Ureter (tissue), 1 donor: Measurements from ENCODE around the gene MYO3A. TPM values are rescaled to one million over a fixed set of nuclear protein-coding genes. Genes with fewer than 3 reads are reported as not detected.
"Not testable (repeated sequence)": the region's sequence is repeated elsewhere in the genome, so short reads cannot be mapped to it uniquely, and the experiment has no call there.

Source experiments
- DNase-seq: peaks from one replicate; pipeline ENCODE4 v3.0.0-alpha.2; 2020; ENCODE audit warnings: low spot score
- total RNA-seq: library from RNA; stranded (reverse); gene quantifications from one replicate; pipeline ENCODE4 v1.2.4, GENCODE V29; 2023
- donor health status: DM: yes; HTN: yes; CAD: no.

Gene MYO3A
- total RNA-seq, 1 donor from 2014 or later: 0.70 TPM

DNA sequence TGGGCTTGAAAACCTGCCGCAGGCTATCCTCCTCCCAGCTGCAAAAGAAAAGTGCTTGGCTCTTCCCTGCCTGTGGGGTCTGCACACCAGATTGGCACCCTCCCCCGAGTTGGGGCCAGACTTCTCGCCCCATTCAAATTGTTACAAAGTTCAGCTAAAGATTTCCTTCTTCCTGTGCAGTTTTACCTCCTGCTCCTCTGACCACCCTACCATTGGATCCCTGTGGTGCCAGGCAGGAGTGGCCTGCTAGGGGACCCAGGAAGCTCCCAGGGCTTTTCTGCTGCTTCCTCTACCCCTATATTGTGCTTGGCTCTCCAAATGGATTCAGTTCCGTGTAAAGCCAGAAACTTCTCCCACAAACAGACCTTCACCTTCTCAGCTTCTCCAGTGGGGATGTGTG lies 147.4 kb downstream of the MYO3A start:
- DNase-seq: no peak

DNA sequence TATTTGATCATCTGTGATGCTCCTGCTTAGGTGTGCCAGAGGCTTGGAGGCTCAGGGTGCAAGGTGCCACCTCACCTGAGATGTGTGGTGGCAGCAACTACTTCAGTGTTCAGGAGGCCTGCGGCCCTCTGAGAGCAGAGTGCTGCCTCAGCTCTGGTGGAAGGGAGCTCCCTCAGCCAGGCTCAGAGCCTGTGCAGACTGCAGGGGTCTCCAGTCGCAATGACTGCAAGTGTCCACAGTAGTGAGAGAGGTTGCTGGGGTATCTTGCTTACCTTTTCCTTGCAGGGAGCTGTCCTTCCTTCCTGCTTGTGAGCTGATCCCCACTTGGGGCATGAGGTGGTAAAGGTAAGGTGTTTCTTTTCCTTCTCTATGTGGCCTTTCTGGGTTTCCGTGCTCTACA lies 151.5 kb downstream of the MYO3A start:
- no peak for DNase-seq

DNA sequence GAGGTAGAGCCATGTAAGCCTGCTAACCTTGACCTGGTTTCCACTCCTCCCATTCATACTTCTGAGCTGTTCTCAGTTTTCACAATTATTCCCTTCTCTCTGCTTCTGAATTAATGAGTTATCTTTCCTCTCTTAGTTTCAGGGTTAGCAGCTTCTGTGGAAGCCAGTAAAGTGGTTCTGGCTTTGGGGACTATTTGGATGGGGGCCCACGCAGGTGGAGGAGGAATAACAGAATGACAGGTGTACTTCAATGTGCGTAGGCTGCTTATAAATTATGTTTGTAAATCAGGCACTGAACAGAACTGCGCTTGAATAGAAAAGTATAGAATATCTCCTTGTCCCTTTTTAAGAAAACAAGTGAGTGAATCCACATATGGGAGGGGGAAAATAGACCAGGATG lies 153.6 kb downstream of the MYO3A start:
- no peak for DNase-seq

DNA sequence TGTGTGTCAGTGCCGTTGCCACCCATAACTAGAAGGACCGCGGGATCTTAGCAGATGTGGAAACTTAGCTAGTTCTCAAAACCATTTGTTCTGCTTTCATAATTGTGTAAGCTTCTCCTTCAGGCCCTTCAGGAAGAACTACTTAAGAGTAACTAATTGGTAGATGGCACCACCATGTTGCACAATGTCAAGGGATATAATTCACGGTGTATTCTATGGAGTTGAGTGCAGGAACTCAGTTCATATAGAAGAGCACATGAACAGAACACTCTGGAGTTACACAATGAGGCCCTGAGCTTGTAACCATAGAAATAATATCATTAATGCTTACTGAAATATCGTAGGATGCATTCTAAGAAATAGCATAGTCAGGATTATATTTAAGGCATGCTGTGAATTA lies 156.0 kb downstream of the MYO3A start:
- DNase-seq: no peak

DNA sequence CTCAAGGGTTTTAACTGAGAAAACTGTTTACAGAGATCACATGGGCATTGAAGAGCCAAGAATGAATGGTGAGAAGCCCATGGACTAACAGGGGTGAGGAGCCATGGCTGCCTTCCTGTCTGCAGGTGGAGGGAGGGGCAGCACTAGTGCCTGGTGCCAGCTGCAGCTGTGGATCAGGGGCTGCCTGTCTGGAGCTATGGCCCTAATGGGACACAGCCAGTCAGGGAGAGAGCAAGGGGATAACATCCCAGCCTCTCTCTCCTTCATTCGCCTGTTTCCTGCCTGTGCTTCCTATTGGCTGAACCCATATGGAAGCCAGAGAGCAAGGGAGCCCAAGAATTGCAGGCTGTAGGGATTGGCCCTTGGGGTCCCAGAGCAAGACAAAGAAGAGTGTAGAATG lies 156.7 kb downstream of the MYO3A start:
- DNase-seq: no peak

DNA sequence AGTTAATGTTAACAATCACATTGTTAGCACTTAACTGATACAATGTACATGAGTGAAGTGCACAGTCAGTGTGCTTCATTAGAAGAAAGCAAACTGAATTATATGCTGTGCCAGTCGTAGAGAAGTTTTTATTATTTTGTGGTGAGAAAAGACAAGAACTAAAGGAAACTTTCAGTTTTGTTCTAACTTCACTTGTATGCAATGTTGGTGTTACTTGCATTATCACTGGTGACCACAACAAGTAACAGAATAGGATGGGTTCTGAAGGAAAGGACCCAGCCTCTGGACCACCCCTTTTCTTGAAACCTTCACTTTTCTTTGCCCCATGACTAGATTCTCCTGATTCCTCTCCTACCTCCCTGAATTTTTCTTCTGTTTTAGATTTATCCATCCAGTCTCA lies 159.2 kb downstream of the MYO3A start:
- DNase-seq: no peak

DNA sequence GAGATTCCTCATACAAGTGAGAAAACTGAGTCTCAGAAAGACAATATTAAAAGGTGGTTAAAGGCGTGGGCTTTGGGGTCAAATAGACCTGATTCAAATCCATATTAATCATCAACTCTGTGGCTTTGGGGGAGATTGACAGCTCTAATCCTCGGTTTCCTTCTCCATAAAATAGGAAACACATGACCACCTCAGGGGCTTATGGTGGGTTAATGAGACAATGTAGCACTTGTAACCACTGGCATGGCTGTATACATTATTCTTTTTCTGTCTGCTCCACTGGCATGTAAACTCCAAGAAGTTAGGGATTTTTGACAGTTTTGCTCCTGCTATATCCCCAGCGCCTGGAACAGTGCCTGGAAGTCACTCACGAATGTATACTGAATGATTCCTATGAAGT lies 161.8 kb downstream of the MYO3A start:
- DNase-seq: no peak

DNA sequence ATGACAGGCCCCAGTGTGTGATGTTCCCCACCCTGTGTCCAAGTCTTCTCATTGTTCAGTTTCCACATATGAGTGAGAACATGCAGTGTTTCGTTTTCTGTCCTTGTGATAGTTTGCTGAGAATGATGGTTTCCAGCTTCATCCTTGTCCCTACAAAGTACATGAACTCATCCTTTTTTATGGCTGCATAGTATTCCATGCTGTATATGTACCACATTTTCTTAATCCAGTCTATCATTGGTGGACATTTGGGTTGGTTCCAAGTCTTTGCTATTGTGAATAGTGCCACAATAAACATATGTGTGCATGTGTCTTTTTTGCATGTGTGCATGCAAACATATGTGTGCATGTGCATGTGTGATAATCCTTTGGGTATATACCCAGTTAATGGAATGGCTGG lies 163.5 kb downstream of the MYO3A start:
- DNase-seq: not testable (repeated sequence)

DNA sequence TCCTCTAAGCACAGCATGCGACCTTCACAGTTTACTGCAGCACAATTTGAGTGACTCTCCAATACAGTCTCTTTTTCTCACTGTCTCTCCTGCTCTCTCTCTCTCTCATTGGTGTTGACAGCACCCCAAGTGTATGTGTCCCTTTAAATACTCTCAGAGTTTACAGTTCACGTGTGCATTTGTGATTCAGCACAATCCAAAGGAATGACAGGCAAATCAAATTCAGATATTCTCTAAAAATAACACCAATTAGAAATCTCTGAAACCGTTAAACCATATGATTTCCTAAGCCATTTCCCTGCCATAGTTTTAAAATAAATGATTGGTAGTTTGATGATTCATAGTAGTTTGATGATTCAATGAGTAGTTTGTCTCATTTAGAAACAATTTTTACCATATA lies 178.5 kb downstream of the MYO3A start:
- no peak for DNase-seq

DNA sequence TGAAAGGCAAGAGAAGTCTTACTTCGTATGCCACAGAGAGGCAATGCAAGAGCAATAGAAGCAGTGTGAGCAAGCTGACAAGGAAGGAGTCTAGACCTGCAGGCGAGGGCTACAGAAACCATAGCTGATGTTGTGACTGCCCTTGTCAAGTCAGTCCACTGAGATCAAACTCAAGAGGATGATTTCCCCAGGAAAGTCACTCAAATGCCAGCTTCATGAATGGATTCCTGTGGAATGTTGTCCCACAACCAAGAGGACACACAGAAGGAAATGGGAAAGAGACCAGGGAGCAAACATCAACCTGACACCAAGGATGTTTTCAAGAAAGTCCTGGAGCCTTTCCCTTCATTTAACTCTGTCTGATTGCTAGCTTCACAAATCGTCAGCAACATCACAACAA lies 204.6 kb downstream of the MYO3A start:
- no peak for DNase-seq

DNA sequence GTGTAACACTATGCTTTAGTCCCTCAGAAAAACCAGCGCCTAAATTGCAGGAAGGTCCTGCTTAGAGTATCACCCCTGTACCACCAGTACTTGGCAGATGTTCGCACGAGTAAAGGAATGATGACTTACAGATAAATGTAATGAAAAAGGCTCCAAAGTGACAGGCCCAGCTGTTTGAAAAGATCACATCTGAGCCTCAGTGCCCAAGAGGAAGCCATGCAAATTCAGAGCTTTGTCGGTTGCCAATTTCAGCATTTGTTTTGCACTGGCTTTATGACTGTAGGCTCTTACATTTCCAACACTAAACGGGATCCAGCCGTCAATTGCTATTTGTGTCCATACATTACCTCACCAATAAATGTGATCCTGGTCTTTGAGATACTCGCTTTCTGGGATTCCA lies 222.0 kb downstream of the MYO3A start:
- no peak for DNase-seq

DNA sequence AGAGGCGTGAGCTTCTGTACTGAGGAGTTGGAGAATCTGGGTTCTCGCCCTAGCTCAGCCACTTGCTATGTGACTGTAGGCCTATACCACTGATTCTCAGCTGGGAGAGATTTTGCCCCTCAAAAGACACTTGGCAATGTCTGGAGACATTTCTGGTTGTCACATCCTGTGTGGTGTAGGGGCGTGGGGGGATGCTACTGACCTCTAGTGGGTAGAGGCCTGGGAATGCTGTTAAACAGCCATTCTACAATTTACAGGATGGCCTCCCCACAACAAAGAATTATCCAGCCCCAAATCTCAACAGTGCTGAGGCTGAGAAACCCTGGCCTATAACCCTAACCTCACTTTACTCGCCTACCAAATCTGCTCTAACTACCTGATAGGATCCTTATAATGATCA lies 223.7 kb downstream of the MYO3A start:
- no peak for DNase-seq

DNA sequence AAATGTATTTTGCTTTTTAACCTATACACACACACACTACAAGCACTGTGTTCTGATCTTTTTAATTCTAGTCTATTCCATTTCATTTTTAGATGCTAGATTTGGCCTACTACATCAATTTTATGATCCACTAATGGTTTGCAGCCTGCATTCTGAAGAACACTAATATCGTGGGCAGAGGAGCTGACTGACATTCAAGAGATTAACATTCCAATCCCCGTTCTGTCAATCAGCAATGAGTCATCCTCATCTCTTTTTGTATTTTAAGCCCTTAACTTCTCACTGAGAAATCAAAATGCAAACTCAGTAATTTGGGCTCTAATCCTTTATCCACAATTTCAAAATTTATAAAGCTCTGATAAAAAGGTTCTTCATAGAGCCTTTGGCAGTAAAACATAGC lies 235.4 kb downstream of the MYO3A start:
- no peak for DNase-seq

DNA sequence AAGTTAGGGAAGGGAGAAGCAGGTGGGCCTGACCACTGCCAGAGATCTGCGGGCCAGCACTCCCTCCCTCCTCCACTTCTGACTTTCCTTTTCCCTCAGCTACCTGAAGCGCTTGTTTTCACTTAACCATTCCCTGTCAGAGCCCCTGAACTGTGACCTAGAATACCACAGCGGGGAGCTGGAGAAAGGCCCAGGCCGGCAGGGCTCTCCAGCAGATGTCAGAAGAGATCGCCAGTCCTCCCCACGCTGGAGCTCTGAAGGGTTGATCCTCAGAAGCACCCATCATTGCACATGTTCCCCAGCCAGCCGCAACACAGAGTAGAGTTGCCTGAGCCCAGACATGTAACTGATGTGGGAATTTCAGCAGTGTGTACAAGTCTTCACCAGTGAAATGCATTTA lies 238.1 kb downstream of the MYO3A start:
- no peak for DNase-seq

DNA sequence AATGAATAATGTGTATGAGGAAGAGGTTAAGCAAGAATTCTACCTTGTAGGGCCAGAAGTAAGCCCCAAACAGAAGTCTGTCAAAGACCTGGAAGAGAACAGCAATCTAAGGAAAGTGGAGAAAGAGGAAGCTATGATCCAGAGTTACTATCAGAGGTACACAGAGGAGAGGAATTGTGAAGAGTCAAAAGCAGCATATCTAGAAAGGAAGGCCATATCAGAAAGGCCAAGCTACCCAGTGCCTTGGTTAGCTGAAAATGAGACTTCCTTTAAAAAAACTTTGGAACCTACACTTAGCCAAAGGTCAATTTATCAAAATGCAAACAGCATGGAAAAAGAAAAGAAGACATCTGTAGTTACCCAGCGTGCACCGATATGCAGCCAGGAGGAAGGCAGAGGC lies 239.8 kb downstream of the MYO3A start:
- no peak for DNase-seq

DNA sequence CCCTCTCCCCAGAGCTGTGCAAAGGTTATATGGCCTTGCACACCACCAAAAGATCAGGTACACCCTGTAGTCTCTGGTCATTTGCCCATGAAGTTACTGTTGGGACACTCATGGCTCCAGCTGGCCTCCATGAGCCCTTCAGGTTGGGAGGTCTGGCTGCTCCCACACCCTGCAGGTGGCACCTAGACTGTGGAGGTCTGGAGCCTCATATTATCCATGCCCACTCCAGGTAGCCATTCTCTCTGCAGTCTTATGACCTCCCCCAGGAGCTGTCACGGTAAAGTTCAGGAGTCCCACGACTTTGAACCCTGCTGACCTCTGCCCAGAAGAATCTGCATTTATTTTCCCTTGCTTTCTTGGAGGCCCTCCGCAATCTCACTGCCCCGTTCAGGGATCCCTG lies 243.3 kb downstream of the MYO3A start:
- no peak for DNase-seq

DNA sequence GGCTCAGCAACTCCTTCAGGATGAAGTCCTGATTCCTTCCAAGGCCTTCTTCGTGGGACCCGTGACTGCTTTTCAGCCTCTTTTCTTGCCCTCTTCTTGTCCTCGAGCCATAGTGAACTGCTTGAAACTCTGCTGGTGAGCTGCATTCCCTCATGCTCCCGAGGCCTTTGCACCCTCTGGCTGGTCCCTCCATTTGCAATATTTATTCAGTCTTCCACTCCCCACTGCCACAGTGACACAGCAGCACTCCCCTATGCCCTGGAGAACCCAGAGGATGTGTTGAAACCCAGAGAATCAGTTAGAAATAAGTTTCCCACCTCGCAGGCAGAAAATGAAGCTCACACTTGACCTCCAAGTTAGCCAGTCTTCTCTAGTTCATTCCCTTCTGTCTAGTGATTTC lies 260.2 kb downstream of the MYO3A start:
- no peak for DNase-seq

DNA sequence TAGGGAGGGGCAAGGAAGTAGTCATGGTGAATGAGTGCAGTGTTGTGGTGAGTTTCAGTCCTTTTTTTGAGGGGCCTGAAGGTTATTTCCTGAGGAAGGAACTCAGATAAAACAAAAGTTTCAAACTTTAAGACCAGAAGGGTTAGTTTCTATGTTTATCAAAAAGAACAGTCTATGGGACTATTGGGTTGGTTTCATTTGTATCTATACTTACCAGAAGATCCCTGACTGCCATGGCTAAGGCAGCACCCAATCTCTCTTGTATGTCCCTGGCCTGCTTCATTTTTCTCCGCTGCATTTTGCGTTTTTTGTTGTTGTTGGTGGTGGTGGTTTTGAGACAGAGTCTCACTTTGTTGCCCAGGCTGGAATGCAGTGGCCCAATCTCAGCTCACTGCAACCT lies 263.2 kb downstream of the MYO3A start:
- DNase-seq: no peak

DNA sequence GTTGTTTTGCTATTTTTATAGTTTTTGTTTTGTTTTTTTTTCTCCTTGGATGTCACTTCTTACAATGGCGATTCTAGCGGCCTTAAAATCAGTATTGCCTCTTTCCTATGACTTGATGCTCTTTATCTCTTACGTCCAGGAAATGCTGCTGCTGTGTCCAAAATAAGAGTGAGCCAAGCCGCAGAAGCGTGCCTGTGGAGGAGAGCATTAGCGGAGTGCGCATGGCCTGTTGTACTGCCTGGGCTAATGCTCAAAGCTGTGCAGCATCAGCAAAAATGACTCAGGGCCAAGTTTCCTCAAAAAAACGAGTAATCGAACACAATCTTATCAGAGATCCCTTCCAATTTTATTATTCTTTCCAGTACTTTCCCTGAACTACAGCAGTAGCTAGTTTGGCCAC lies 264.1 kb downstream of the MYO3A start:
- no peak for DNase-seq

DNA sequence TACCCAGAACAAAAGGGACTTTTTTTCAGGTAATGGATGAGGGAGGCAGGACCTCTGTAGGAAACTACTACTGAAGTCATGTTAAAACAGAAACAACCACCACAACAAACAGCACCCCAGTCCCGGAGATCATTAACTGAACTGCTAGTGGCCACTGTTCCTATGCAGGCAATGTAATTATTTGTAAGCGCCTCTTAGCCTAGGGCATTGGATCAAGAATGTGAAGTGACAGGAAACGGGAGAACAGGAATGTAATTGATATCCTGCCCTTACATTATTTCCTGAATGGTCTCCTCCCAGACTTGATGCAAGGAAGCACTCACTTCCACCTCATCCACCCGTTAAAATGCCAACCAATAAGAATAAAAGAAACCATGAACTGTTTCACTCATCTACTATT lies 265.8 kb downstream of the MYO3A start:
- no peak for DNase-seq

DNA sequence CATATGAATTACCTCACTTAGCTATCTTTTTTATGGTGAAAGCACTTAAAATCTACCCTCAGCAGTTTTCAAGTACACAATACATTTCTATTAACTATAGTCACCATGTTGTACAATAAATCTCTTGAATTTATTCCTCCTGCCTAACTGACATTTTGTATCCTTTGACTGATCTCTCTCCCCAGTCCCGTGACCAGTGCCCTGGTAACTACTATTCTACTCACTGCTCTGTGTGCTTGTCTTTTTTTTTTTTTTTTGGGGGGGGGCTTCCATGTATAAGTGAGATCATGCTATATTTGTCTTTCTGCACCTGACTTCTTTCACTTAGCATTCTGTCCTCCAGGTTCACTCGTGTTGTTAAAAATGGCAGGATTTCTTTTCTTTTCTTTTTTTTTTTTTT lies 271.2 kb downstream of the MYO3A start:
- DNase-seq: no peak

DNA sequence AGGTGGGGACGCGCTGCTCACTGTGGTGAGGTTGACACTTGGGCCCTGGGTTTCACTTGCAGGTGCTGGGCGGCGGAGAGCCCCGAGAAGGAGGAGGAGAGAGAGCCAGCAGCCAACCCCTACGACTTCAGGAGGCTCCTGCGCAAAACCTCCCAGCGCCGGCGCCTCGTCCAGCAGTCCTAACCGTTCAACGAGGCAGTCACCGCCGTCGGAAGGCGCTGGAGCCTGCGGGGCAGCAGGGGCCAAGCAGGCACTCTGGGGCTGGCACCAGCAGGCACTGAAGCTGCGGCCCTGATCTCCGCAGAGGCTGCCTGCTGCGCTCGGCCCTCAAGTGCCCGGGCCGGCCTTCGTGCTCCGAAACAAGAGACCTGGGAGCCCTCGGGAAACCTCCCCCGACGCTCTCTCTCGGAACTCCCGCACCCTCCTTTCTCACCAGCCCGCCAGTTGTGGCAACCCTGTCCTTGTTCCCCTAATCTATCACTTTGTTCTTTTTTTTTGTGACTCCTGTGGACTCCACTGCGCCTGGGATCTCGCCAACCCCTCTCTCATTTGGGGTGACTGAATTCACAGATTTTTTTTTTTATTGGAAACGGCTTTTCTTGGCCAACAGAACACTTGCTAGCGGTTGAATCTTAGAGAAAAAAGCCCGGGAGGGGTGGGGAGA lies 277.9 kb downstream of the MYO3A start:
- no peak for DNase-seq

DNA sequence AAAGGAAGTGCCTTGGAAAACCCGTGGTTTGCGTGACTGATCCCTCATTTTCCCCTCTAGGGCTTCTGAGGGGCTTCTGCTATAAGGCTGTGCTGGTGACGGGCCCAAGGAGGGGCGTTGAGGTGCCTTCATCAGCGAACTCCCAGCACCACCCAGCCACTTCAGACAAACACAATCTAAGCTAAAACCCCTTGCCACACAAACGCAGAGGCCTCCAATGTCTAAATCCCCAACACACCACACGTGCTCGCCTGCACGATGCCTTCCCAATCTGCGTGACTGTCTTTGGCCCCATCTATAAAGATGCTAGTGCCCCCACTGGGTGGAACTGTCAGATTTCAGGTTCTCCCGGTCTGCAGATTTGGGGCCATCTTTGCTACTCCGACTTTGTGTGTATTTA lies 278.5 kb downstream of the MYO3A start:
- no peak for DNase-seq

DNA sequence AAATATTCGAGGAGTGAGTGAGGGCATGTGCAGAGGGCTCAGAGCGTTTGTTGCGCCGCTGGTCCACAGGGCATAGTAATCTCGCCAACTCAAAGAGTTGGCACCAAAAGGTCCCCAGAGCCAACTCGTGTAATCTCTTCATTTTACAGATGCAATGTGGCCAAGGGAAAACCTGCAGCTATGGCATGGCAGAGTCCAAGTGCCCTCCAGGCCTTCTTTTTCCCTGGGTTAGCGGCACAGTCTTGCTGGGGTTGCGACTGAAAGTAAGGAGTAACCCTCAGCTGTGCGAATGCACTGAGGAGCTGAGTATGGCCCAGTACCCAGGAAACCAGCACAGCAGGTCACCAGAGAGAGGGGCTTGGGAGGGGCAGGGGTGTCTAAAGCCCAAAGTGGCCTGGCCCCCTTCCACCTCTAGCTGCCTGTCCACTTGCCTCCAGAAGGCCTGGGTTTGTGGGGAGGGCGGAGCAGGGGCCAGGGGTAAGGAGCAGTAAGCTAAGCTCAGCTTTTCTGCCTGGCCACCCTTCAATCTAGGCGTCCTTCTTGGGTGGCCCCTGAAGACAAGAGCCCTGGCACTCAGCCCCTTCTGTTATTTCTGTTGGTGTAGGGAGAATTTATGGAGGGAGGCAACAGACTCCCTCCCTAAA lies 279.2 kb downstream of the MYO3A start:
- no peak for DNase-seq
